D721Med (cell line): Measurements from ENCODE around the gene POLR2J.

Experiments
- DNase-seq: peaks from one replicate; pipeline ENCODE4 v3.0.0; 2011; ENCODE audit warnings: low spot score; ENCODE audit not compliant: insufficient read length
- FAIRE-seq: peaks from 2 replicates; lab custom pipeline; 2011; peaks lifted over from hg19 to GRCh38; lab: Jason Lieb, UNC
- TF ChIP-seq, protein P1 (sequence below): IDR thresholded peaks from 2 replicates; pipeline ENCODE4 v1.5.1; 2012; ENCODE audit warnings: mild to moderate bottlenecking, control low read depth; ENCODE audit not compliant: insufficient read depth; ENCODE audit errors: missing control alignments

POLR2J gene

DNA sequence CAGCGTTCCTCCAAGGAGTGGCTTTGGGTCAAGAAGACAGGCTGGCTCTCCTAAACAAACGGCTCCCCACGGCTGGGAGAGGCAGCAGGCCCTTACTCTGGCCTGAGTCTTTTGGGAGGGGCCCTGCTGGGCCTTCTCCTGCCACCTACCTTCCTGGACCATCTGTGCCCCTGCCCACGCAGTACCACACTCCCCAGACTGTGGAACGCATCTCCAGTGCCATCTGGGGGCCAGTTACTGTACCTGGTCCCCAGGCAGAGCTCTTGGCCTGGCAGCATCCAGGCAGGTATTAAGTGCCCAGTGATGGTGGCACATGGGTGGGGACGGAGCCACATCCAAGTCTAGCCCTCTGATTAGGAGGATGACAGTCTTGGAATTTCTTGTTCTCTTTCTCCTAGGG is 28.5 kb downstream of the POLR2J start:
- no peak for FAIRE-seq
- TF ChIP-seq, protein P1, sequence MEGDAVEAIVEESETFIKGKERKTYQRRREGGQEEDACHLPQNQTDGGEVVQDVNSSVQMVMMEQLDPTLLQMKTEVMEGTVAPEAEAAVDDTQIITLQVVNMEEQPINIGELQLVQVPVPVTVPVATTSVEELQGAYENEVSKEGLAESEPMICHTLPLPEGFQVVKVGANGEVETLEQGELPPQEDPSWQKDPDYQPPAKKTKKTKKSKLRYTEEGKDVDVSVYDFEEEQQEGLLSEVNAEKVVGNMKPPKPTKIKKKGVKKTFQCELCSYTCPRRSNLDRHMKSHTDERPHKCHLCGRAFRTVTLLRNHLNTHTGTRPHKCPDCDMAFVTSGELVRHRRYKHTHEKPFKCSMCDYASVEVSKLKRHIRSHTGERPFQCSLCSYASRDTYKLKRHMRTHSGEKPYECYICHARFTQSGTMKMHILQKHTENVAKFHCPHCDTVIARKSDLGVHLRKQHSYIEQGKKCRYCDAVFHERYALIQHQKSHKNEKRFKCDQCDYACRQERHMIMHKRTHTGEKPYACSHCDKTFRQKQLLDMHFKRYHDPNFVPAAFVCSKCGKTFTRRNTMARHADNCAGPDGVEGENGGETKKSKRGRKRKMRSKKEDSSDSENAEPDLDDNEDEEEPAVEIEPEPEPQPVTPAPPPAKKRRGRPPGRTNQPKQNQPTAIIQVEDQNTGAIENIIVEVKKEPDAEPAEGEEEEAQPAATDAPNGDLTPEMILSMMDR: peak; percentile 26

DNA sequence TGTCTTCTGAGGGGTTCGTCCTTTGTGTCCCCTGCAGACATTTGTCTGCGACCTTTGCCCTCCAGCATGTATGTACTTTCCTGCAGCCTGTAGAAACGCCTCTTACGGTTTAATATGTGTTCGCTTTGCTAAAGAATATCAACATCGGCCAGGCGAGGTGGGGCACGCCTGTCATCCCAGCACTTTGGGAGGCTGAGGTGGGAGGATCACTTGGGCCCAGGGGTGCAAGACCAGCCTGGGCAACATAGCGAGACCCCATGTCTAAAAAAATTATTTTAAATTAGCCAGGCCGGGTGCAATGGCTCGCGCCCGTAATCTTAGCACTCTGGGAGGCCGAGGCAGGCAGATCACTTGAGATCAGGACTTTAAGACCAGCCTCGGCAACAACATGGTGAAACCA is 29.6 kb downstream of the POLR2J start:
- DNase-seq (no peak), FAIRE-seq (no peak)
- TF ChIP-seq, protein P1: no peak

More for the DNA sequence above, 28.5 kb downstream of the POLR2J start:
- DNase-seq: no peak

DNA sequence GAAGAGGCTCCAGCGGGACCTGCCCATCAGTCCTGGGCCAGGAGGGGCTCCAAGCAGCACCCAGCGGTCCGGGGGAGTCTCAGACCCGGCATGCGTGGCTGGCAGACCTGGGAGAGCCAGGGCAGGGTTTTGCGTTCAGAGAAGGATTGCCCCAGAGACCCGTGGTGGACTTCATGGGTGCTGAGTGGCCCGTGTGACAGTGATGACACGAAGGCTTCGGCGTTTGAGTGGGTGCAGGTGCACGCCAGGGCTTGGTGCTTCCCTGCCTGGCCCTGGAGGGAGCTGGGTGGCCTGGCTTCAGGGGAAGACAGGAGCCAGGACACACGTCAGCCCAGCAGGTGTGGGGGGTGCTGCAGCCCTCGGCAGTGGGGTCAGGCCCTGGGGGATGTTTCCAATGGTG is 31.4 kb downstream of the POLR2J start:
- FAIRE-seq (no peak), DNase-seq (no peak)
- TF ChIP-seq, protein P1: no peak

DNA sequence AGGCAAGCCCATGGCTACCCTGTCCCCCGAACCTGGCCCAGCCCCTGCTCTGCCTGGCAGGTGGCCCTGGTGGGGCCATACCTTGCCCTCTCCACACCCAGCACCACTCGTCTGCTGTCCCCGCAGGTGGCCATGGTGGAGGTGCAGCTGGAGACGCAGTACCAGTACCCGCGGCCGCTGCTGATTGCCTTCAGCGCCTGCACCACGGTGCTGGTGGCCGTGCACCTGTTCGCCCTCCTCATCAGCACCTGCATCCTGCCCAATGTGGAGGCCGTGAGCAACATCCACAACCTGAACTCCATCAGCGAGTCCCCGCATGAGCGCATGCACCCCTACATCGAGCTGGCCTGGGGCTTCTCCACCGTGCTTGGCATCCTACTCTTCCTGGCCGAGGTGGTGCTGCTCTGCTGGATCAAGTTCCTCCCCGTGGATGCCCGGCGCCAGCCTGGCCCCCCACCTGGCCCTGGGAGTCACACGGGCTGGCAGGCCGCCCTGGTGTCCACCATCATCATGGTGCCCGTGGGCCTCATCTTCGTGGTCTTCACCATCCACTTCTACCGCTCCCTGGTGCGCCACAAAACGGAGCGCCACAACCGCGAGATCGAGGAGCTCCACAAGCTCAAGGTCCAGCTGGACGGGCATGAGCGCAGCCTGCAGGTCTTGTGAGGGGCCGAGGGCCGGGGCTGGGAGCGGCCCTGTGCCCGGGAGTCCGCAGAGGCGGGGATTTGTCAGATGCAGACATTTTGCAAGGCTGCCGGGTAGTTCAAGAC is 32.1 kb downstream of the POLR2J start:
- DNase-seq (no peak), FAIRE-seq (no peak)
- TF ChIP-seq, protein P1: no peak

DNA sequence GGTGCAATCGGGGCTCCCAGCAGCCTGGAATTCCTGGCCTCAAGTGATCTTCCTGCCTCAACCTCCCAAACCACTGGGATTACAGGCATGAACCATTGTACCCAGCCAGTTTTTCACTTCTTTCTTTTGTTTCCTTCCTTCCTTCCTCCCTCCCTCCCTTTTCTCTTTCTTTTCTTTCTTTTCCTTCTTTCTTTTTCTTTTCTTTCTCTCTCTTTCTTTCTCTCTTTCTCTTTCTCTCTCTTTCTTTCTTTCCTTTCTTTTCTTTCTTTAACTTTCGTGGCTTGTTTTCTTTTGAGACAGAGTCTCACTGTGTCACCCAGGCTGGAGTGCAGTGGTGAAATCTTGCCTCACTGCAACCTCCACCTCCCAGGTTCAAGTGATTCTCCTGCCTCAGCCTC is 33.0 kb downstream of the POLR2J start:
- TF ChIP-seq, protein P1: no peak
- DNase-seq (no peak), FAIRE-seq (no peak)

DNA sequence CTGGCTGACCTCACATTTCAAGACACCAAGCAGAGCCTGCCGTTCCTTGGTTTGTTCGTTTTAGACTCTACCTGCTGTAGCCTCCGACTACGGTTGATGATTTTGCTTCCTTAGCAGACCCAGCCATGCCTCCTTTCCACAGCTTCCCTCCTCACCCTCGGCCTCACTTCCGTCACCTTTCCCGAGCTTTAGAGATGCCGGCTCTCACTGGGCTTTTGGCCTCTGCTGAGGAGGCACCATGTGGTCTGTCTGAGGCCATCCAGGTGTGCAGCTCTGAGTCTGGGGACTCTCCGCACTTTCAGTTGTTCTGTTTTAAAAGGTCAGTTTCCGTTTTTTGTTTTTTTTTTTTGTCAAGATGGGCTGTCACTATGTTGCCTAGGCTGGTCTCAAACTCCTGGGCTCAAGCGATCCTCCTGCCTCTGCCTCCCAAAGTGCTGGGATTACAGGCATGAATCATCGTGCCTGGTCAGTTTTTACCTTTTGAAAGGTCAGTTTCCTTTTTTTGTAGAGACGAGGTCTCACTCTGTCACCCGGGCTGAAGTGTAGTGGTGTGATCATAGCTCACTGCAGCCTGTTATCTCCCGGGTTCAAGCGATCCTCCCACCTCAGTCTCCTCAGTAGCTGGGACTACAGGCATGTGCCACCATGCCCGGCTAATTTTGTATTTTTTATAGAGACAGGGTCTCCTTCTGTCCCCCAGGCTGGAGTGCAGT is 33.6 kb downstream of the POLR2J start:
- DNase-seq (no peak), FAIRE-seq (no peak)
- TF ChIP-seq, protein P1: no peak
